Erythroblast (primary cell): ENCODE results near the gene CFAP45.

ENCODE experiments used
- GATA1 ChIP-seq: IDR thresholded peaks from 2 replicates; pipeline ENCODE4 v1.6.1; 2011; ENCODE audit warnings: low read depth, mild to moderate bottlenecking, control low read depth, low read length, moderate library complexity
- POLR2A ChIP-seq: IDR thresholded peaks from 2 replicates; pipeline ENCODE4 v1.6.1; 2011; ENCODE audit warnings: mild to moderate bottlenecking, low read length

DNA sequence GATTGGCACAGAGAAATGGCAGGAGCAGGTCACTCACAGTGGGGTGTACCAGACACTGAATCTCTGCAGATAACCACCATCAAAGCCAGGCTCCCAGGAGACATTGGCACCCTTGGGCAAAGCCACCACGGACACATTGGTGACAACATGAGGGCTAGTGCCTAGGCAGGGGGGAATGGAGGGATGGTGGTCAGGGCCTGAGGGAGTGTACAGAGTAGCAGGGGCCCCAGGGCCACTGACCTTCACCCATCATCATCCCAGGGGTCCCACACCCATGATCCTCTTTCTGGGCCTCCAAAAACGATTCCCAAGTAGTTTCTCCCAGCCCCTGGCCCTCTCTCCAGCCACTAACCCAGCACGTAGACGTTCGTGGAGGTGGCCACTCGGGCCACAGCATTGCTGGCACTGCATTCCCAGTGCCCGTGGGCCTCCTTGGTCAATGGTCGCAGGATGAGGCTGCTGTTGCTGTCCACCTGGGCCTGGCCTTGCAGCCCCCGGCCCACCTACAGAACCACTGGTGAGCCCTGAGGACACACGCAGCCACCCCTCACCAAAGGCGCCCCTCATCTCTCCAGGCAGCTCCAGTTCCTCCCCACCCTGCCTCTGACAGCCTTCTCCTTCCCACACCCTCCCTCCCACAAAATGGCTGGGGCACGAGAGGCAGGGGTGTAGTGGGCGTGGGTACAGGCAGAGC is 31.3 kb upstream of the CFAP45 start:
- no peak for TF ChIP-seq GATA1
- no peak for TF ChIP-seq POLR2A
